A549 (cell line): Measurements from ENCODE around the gene TCERG1.

Source experiments
- BHLHE40 ChIP-seq: IDR thresholded peaks from 2 replicates; pipeline ENCODE4 v1.6.1; 2012; ENCODE audit warnings: low read depth, low read length, inconsistent platforms
- CTCF ChIP-seq: fragments of >200 bp; sonication (Bioruptor Twin); formaldehyde crosslinking; IDR thresholded peaks from 3 replicates; pipeline ENCODE4 v1.5.1; 2016
- JUNB ChIP-seq: fragments of >200 bp; sonication (Bioruptor Twin); formaldehyde crosslinking; IDR thresholded peaks from 2 replicates; pipeline ENCODE4 v1.6.1; 2016
- POLR2A ChIP-seq: IDR thresholded peaks from 2 replicates; pipeline ENCODE4 v1.6.1; 2012; ENCODE audit warnings: mild to moderate bottlenecking, low read length
- RNF2 ChIP-seq: fragments of 200-600 bp; sonication (generic); IDR thresholded peaks from 2 replicates; pipeline ENCODE4 v1.6.1; 2016; ENCODE audit warnings: low read depth, mild to moderate bottlenecking, antibody characterized with exemption, moderate library complexity, borderline replicate concordance
- ZFP36 ChIP-seq: fragments of 450-650 bp; IDR thresholded peaks from 2 replicates; pipeline ENCODE4 v1.6.1; 2014; ENCODE audit warnings: borderline replicate concordance; ENCODE audit not compliant: partially characterized antibody

- TF ChIP-seq POLR2A (no peak), CTCF (no peak), BHLHE40 (no peak), ZFP36 (no peak), RNF2 (no peak), JUNB (no peak)
Observed at GRCh38 chr5:146539973-146540372, 92.8 kb downstream of the TCERG1 start.
